Left ventricle myocardium superior (tissue), 1 donor: ENCODE data around the gene CCDC6. TPM values are rescaled to one million over a fixed set of nuclear protein-coding genes. Genes with fewer than 3 reads are reported as not detected.
A peak's percentile ranks its signal among the peaks of the same experiment; 100 is the strongest.

Experiments
- ATAC-seq: fragments of 200-7000 bp; cut with Tn5 transposase; one replicate; pipeline ENCODE4 v1.9.1; 2020; ENCODE audit warnings: mild to moderate bottlenecking, moderate library complexity
- DNase-seq: peaks from one replicate; pipeline ENCODE4 v3.0.0-alpha.2; 2020
- intact Hi-C: fragments of 100-400 bp; cut with micrococcal nuclease; formaldehyde crosslinking; loops from one replicate; pipeline ENCODE4 v1.11.0; 2022
- total RNA-seq: library from RNA; stranded (reverse); fragmentation: NEBNext Ultra II Directional; extraction: Animal tissue kit (Norgen Biotek cat#: 25700); gene quantifications from one replicate; pipeline ENCODE4 v1.2.1, GENCODE V29; 2021
- donor health status: DM: no; HTN: yes; CAD: no; lungs with severe emphysema.

Gene CCDC6
- total RNA-seq, 1 donor from 2014 or later = 15.9 TPM

GRCh38 chr10:59830601-59831259, 75.6 kb downstream of the CCDC6 start:
- DNase-seq = no peak
- intact Hi-C loops = loop anchor here (5.0 kb wide), 1 partner anchor 203 kb away; no protein-coding TSS in a partner anchor
- ATAC-seq = peak; percentile 74

DNA sequence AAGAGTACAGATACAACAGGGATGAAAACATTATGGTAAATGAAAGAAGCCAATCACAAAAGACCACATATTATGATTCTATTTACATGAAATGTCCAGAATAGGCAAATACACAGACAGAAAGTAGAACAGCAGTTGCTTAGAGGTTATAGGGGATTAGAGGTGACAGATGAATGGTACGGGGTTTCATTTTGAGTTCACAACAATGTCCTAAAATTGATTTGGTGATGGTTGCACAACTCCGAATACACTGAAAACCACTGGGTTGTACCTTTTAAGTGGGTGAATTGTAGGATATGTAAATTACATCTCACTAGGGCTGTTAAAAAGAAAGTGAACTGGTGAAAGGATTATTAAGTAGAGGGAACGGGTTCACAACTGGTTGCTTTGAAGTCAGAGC, 76.8 kb downstream of the CCDC6 start:
- intact Hi-C loops = no loop called here
- DNase-seq (no peak), ATAC-seq (no peak)

DNA sequence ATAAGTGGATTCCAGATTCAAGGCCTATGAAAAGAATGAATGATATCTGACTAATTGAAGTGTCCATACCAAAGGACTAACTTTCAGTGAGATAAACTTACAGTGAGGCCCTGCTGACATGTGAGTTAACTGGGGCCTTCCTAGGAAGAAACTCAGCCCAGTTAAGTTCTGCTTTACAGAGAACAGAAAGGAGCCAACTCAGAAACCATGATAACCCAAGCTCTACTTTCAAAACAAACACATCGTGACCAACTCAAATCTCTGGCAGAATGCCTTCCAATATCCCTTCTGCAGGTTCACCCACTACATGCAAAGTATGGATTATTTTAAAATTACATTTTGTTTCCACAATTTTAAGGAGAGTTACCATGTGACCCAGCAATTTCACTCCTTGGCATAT, 77.3 kb downstream of the CCDC6 start:
- ATAC-seq (no peak), DNase-seq (no peak)
- intact Hi-C loops = no loop called here

DNA sequence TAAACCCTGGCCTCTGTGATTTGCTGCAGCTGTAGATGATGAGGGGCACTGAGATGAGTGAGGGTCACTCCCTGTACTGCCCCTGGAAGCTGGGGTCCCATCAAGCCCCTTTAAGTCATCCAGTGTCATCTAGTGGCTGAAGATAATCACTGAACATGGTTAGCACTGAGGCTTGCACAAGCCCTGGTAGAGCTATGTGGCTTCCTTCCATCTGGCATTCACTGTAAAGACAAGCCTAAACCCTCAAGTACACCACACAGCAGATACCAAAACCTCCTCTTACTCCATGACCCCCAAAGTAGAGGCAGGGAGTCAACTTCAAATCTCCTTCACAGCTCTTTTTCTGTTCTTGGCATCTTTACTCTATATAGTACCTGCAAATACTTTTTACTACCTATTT, 80.4 kb downstream of the CCDC6 start:
- intact Hi-C loops = no loop called here
- ATAC-seq = peak; percentile 74
- no peak for DNase-seq

- intact Hi-C loops = no loop called here
- DNase-seq (no peak), ATAC-seq (no peak)
These were observed 82.6 kb downstream of the CCDC6 start for GRCh38 chr10:59823751-59824150.

- intact Hi-C loops = no loop called here
- ATAC-seq (peak; percentile 71), DNase-seq (peak; percentile 50)
These were observed 83.2 kb downstream of the CCDC6 start for GRCh38 chr10:59823111-59823510.

GRCh38 chr10:59820471-59820870, 85.9 kb downstream of the CCDC6 start:
- ATAC-seq = peak; percentile 44
- no peak for DNase-seq
- intact Hi-C loops = no loop called here

DNA sequence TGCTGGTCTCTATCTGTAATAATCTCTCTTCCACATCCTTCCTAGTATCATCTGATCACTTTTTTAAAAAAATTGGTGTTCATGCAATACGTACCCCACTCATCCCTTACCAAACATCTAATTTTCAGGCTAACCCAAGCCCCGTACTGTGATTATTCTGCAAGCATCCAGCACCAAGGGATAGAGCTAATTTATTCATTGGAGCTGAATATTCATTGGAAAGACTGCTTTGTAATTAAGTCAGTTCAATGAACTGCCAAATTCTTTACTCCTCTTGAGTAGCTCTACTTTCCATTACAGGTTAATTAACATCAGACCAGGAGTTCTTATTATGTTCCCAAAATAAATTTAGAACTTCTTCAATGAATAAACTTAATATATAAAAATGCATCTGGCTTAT, 86.7 kb downstream of the CCDC6 start:
- DNase-seq (no peak), ATAC-seq (no peak)
- intact Hi-C loops = no loop called here

DNA sequence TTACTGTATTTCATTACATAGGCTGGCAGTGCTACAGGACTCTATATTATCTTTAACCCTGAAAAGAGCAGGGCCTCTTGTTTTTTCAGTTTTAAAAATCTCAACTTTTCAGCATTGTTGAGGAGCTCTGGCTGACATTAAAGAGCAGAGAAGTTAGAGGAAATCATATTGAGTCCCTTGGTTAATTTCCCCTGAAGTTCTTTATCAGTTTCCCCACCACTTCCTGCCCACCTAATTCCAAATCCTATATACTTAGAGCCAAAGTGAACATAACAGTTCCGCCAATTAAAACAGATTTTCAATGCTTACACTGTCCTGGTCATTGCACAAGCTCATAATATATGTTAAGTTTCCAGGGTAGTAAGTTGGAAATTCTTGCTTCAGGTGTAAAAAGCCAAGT, 87.1 kb downstream of the CCDC6 start:
- DNase-seq = no peak
- intact Hi-C loops = no loop called here
- no peak for ATAC-seq

- intact Hi-C loops = no loop called here
- DNase-seq (no peak), ATAC-seq (peak; percentile 45)
These were observed 88.6 kb downstream of the CCDC6 start for GRCh38 chr10:59817773-59818172.

GRCh38 chr10:59814878-59815277, 91.5 kb downstream of the CCDC6 start:
- intact Hi-C loops = no loop called here
- DNase-seq (no peak), ATAC-seq (no peak)

DNA sequence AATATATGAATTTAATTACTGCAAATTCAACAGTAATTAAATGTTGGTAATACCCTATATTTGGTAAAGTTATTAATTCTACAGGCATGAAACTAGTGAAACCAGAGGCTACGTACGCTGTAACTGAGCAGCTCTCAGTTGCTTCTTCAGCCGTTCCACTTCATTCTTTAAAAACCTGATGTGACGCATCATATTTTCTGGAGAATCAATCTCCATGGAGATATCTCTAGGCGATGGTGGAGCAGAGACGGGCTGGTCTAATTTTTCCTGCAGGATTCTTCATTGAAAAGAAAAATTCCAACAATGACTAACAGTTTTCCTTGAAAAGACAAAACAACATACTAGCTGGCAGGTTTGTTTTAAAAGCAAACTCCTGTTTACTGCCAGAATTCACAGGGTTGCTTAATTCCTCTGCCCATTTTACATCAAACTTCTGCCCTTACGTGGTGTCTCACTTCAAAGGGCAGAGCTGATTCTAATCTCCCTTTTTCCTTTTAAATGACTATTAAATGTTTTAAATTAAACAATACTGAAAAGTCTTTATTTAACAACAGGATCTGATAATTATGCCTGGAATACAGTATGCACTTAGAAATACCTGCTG, 93.7 kb downstream of the CCDC6 start:
- DNase-seq (no peak), ATAC-seq (no peak)
- intact Hi-C loops = no loop called here

GRCh38 chr10:59809644-59809974, 96.7 kb downstream of the CCDC6 start:
- intact Hi-C loops = loop anchor here (10.0 kb wide), 1 partner anchor 185 kb away; no protein-coding TSS in a partner anchor
- no peak for DNase-seq
- no peak for ATAC-seq

DNA sequence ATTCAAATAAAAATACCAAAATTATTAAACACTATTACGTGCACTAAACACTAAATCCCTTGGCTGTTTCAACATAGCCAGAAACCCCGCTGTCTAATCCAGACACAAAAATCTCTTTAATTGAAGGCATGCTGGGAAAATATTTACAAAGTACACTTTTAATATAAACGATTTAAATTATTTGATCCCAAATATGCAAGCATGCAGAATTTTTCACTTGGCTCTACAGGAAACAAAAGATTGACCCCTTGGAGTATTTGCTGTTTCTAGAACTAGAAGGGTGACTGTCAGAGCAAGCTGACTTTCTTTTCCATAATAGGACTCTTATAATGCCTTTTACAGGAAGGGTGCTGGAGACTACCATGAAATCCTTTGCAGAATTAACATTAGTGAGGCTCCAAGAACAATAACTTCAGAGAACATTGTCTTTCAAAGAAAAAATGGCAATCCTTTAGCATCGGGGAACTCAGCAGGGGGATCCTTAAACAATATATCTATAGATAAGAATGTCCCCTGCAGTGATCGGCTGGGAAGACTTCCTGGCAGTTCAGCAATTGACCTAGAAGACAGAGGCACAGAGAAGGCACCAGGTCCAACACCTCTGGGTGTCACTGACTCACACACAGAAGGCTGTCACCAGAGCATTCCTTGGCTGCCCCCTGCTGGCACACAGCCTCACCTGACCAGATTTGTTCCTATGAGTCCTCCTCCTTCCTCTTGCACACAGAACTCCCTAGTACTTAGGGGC, 97.3 kb downstream of the CCDC6 start:
- peak; percentile 82 for DNase-seq

GRCh38 chr10:59807629-59808620, 98.4 kb downstream of the CCDC6 start:
- peak; percentile 74 for DNase-seq
- intact Hi-C loops = loop anchor here (10.0 kb wide), 1 partner anchor 183 kb away; no protein-coding TSS in a partner anchor
- peak; percentile 94 for ATAC-seq

More for the DNA sequence above, 97.3 kb downstream of the CCDC6 start:
- intact Hi-C loops = loop anchor here (10.0 kb wide), 1 partner anchor 184 kb away; no protein-coding TSS in a partner anchor
- ATAC-seq = peak; percentile 81

DNA sequence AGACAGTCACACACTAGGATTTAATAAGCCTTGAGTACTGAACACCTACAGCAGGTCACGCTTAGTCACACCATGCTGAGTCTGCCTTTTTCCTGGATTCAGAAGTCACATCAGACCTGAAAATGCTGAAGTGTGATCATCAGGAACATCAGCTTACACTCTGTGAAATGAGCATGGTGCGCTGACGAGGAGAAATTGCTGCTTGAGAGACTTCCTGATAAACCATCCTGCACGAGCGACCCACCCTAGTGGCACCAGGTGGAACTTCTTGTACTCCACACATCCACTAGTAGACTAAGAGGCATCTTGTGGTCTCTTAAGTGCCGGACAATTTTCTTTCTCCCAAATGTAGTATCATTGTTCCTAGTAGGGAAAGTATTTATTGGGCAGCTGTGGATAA, 101.3 kb downstream of the CCDC6 start:
- DNase-seq = no peak
- intact Hi-C loops = loop anchor here (10.0 kb wide), 1 partner anchor 180 kb away; no protein-coding TSS in a partner anchor
- no peak for ATAC-seq

DNA sequence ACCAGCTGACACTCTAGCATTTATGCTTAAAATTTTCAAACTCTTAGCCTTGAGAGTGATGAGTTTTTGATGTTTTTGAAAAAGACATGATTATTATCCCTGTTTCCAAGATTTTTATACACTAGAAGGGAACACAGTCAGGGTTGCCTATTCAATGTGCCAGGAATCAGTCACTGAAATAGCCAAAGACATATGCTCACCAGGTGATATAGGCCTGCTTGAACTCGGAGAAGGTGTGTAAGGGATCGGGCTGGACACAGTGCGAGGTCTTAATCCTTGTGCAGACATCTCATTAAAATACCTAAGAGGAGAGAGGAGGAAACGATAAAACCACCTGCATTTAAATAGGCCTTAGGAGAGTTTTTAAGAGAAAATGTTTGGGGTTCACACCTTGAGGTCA, 102.1 kb downstream of the CCDC6 start:
- intact Hi-C loops = loop anchor here (10.0 kb wide), 1 partner anchor 179 kb away; no protein-coding TSS in a partner anchor
- DNase-seq (no peak), ATAC-seq (no peak)

DNA sequence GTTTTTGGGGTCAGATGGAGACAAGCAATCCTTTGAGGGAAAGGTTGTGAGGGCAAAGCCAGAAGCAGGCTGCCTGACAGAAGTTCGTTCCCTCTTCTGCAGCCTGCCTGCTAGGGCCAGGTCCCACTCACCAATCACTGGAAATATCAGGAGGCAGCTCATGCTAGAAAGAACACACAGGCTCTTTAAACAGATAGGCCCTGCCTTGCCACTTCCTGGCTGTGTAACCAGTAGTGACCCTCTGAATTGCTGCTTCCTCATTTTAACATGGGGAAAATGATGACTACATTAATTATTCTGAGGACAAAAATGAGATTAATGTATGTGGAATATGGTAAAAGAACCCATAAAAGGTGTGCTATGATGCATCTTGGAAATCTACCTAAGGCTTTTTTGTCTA, 102.6 kb downstream of the CCDC6 start:
- intact Hi-C loops = loop anchor here (10.0 kb wide), 1 partner anchor 179 kb away; no protein-coding TSS in a partner anchor
- ATAC-seq = no peak
- no peak for DNase-seq

DNA sequence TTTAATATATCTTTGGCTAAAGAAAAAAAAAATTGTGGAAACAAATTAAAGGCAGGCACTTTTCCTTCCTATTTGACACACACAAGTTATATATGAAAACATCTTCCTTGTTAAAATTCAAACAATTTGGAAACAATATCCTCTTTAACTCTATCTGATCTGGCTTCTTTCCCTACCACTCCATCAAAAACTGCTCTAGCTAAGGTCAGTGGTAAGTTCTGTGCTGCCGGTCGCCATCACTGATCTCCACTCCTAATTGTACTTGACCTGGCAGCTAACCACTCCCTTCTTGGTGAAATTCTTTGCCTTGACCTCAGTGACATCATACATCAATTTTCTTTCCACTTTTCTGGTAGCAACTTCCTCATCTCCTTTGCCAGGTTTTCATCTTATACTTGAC, 105.2 kb downstream of the CCDC6 start:
- intact Hi-C loops = loop anchor here (10.0 kb wide), 1 partner anchor 176 kb away; no protein-coding TSS in a partner anchor
- DNase-seq (no peak), ATAC-seq (no peak)
